Activated T-helper 9 cell treated with anti-CD3 and anti-CD28 coated beads, Interleukin-2, amount 50 U/mL, for 16 hours (primary cell): ENCODE measurements around the gene SRGAP1.

Source experiments
- DNase-seq: peaks from one replicate; pipeline ENCODE4 v3.0.0-alpha.2; 2020; ENCODE audit warnings: low read depth

The SRGAP1 gene

DNA sequence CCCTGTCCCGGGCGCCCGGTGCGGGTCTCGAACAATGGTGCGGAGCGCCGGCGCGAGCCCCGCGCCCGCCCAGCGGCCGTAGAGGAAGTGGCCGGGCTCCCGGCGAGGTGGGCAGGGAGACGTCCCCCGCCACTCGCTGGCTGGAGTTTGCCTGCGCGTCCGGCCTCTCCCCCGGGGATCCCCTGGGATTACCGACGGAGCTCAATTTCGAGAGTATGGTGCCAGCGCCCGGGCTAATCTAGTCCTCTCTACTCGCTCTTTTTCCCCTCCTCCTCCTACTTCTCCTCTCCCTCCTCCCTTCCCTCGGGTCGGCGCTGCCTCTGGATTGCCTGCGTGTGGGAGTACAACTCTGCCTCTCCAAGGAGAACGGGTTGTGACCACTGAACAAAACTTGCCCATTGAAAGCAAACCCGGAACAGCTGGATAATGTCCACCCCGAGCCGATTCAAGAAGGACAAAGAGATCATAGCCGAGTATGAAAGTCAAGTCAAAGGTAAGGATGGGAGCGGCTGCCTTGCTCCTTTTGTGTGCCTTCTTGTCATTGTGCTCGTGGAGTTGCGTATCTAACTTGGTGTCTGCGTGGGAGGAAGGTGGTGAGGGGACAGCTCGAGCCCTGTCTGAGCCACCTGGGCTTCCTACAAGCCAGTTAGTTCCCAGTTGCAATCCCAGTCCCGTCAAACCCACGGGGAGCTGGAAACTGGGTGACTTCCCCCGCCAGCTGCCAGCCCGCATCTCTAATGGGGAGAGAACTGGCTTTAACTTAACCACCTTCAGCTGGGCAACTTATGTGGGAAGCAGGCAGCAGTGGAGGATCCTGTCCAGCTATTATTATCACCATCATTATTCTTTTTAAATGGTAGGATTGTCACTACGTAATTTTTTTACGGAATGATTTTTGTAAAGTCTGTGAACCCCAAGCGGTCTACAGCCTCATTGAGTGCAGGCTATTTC, at the start of gene SRGAP1:
TSS of gene SRGAP1 (plus strand) at position 310 of the 951 bp plus-strand sequence. CDS start at position 427, 117 bp downstream.
- DNase-seq: no peak

- DNase-seq: no peak
Measured at GRCh38 chr12:63795032-63795687, 49.3 kb upstream of the SRGAP1 start.

- DNase-seq: no peak
Measured at GRCh38 chr12:63795944-63796343, 48.6 kb upstream of the SRGAP1 start.

GRCh38 chr12:63802012-63802608, 42.4 kb upstream of the SRGAP1 start:
- DNase-seq: no peak

GRCh38 chr12:63804746-63805145, 39.8 kb upstream of the SRGAP1 start:
- no peak for DNase-seq

DNA sequence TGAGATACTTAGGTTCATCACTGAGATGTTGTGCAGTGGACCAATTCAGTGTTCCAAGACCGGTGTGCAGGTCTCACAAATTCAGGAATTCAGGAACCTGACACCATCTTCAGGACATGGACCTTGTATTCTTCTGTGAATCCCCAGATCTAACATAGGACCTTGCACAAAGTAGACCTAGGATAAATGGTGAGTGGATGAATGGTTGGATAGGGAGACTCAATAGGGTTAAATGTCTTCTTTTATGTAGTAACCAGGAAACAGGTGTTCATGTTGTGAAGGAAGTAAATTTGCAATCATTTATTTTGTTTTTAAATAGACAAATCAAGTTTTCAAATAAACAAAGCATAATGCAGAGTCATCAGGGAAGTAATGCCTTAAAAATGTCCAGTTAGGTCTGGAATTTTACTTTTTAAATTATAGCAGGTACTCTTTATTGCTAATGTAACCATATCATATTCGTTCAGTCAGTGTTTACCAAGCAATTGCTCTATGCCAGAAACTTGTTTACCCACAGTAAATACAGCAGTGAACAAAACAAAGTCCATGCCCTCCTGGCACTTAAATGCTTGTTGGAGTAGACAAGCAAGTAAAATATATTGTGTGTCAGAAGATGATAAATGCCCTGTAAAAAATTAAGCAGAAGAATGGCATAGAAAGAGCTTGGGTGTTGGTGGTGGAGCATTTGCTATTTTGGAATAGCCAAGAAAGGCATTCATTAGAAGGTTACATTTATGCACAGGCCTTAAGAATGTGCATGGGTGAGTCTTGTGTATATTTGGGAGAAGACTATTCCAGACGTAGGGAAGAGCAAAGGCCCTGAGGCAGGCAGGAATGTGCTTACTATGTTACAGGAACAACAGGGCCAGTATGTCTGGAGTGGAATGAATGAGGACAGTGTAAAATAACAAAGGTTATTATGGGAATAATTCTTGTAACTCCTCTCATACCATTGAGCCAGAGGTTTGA, 38.5 kb upstream of the SRGAP1 start:
- no peak for DNase-seq

- DNase-seq: no peak
Measured at GRCh38 chr12:63808631-63809030, 35.9 kb upstream of the SRGAP1 start.

GRCh38 chr12:63809566-63809965, 34.9 kb upstream of the SRGAP1 start:
- DNase-seq: no peak

- no peak for DNase-seq
Measured at GRCh38 chr12:63811334-63811733, 33.2 kb upstream of the SRGAP1 start.

DNA sequence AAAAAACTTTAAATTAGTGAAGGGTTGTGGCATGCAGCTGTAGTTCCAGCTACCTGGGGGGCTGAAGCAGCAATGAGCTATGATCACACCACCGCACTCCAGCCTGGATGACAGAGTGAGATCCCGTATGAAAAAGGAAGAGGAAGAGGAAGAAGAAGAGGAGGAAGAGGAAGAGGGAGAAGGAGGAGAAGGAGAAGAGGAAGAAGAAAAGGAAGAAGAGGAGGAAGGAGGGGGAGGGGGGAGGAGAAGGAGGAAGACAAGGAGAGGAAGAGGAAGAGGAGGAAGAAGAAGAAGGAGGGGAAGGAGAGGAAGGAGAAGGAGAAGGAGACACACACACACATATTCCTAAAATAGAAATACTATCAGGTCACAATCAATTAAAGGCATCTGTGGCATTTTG, 32.7 kb upstream of the SRGAP1 start:
- DNase-seq: no peak

GRCh38 chr12:63814146-63814772, 30.2 kb upstream of the SRGAP1 start:
- DNase-seq: no peak

- DNase-seq: no peak
Measured at GRCh38 chr12:63815482-63815852, 29.0 kb upstream of the SRGAP1 start.

DNA sequence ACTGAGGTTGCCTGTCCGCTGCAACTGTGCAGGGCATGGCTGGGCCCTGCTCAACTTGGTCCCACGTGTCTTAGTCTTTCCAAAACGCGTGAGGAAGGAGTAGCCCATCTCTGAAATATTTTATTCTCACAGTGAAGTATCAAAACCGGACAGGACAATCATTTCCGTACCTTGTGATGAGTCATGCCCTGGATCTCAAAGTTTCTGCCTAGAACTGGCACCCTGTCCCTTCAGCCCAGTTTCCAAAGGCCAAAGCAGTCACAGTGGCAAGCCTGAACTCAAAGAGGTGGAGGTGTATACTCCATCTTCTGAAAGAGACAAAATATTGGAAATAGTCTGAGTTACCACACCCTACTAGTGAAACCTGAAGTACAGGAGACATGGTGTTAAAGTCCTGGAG, 28.5 kb upstream of the SRGAP1 start:
- DNase-seq: no peak

DNA sequence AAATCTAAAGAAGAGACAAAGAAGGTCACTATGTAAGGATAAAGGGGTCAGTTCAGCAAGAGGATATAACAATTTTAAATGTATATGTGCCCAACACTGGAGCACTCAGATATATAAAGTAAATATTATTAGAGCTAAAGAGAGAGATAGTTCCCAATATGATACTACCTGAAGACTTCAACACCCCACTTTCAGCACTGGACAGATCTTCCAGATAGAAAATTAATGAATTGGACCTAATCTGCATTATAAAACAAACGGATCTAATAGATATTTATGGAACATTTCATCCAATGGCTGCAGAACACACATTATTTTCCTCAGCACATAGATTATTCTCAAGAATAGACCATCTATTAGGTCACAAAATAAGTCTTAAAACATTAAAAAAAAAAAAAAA, 24.1 kb upstream of the SRGAP1 start:
- DNase-seq: no peak

DNA sequence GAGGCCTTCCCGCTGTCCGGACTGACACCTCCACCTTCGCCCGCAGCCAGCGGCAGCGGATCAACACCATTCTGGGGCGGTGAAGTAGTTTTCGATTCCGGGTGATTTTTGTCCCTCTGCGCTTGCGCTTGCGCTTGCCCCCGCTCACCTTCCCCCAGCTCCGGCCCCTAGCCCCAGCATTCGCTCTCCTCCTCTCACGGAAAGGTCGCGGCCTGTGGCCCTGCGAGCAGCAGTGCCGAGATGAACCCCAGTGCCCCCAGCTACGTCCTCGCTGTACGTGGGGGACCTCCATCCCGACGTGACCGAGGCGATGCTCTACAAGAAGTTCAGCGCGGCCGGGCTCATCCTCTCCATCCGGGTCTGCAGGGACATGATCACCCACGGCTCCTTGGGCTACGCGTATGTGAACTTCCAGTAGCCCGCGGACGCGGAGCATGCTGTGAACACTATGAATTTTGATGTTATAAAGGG, 22.7 kb upstream of the SRGAP1 start:
- no peak for DNase-seq

DNA sequence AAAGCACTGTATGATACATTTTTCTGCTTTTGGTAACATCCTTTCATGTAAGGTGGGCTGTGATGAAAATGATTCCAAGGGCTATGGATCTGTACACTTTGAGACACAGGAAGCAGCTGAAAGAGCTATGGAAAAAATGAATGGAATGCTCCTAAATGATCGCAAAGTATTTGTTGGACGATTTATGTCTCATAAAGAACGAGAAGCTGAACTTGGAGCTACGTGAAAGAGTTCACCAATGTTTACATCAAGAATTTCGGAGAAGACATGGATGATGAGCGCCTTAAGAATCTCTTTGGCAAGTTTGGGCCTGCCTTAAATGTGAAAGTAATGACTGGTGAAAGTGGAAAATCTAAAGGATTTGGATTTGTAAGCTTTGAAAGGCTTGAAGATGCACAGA, 22.1 kb upstream of the SRGAP1 start:
- DNase-seq: no peak

GRCh38 chr12:63823040-63823439, 21.5 kb upstream of the SRGAP1 start:
- no peak for DNase-seq

DNA sequence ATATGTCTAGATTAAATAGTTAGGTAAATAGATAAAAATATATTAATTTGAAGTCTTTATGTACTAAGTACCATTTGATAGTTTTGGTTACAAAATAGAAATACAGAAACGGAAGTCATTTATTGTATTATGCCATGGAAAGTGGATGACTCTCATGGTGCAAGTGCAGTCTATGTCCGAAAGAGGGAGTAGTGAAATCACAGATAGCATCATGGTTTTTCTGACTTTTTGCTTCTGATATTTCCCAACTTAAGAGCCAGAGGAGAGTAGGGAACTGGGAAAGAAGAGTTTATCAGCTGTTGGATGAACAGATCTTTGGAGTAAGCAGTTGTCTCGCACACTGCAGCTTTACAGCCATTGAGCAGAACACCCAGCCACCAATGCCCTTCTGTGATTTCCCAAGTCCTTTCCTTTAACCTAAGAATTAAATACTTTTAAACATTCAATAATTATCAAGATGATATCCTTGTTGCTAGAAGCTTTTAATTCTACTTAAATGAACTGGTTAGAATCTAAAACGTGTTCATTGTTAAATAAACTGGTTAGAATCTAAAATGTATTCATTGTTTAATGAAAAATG, 18.4 kb upstream of the SRGAP1 start:
- no peak for DNase-seq

- DNase-seq: no peak
Measured at GRCh38 chr12:63828867-63829266, 15.6 kb upstream of the SRGAP1 start.

DNA sequence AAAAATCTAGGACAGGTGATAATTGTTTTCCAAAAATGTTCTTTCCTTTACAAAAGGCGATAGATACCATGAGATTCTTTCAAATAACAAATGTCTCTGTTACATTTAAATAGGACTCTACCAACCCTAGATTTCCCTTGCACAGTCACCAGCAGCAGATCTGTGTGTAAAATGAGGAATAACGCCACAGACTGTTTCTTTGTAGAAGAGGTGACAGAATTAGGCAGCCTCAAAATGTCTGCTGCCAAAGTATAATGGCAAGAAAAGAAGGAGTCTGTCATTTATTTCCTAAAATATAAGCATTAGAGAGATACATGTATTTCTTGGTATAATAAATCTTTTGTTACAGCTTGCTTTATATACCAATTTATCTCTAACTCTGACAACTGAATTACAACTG, 8.5 kb upstream of the SRGAP1 start:
- DNase-seq: no peak

DNA sequence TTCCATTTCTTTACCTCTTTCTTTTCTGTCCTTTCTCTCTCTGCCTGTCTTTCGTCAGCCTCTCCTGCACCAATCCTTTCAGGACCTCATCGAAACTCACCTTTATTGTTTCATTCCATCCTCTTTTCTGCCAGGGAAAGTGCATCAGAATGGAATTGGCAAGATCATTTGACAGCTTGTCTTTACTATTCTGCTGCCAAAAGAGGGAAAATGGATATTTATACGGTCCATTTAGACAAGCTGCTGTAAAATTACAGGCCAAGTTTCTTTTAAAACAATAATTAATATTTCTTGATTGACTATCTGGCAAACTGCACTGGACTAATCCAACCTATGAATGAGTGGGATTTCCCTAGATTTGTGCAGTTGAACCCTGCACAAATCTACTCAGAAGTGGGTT, 7.6 kb upstream of the SRGAP1 start:
- no peak for DNase-seq
